Measurements from ENCODE around the gene TEAD1. TPM values are rescaled to one million over a fixed set of nuclear protein-coding genes. Genes with fewer than 3 reads are reported as not detected.
A peak's percentile ranks its signal among the peaks of the same experiment; 100 is the strongest.

The TEAD1 gene
- total RNA-seq, 1 donor from 2014 or later, result 163 TPM

DNA sequence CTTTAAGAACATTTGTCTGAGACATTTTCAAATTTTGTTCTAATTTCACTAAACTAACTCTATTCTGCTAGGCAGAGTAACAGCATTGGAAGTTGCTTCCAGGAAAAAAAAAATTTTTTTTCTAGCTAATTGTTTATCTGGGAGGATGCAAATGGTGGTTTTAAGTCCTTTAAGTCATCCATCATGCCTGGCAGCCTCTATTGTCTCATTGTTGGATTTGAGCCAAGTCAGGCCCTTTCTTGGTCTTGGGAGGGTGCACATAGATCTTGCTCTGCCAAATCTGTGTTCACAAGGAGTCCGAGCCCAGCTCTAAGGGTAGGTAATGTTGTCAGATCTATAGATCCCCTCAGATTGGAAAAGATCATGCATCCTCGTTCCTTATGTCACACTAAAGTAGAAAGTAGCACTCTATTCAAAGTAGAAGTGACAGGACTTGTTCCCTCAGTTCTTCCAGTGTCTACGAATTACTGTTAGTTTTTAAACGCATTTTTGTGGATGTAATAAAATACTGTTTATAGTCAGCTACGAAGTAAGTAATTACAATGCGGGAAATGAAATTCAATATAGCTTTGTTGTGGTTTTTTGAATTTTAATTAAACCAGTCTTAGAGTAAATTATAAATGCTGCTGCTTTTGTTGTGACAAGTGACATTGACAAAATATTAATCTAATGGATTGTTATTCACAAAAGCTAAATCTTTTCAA is 168.9 kb downstream of the TEAD1 start:
- DNase-seq (ENCODE audit: low spot score in 2 of 2, unreplicated experiment in 2 of 2), result no peak
- no peaks in the 10 kb centered on the region for H3K27me3 Mint-ChIP-seq (ENCODE audit: low read depth)
- H3K4me3 Mint-ChIP-seq, result peak overlapping the region; percentile 40
- peak overlapping the region; percentile 94 for H3K27ac Mint-ChIP-seq
- H3K36me3 Mint-ChIP-seq, result peaks cover 5% of the 10 kb centered on the region
- no peaks in the 10 kb centered on the region for H3K9me3 Mint-ChIP-seq
- TF ChIP-seq, protein P1, sequence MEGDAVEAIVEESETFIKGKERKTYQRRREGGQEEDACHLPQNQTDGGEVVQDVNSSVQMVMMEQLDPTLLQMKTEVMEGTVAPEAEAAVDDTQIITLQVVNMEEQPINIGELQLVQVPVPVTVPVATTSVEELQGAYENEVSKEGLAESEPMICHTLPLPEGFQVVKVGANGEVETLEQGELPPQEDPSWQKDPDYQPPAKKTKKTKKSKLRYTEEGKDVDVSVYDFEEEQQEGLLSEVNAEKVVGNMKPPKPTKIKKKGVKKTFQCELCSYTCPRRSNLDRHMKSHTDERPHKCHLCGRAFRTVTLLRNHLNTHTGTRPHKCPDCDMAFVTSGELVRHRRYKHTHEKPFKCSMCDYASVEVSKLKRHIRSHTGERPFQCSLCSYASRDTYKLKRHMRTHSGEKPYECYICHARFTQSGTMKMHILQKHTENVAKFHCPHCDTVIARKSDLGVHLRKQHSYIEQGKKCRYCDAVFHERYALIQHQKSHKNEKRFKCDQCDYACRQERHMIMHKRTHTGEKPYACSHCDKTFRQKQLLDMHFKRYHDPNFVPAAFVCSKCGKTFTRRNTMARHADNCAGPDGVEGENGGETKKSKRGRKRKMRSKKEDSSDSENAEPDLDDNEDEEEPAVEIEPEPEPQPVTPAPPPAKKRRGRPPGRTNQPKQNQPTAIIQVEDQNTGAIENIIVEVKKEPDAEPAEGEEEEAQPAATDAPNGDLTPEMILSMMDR (IDR thresholded peaks at IDR 0.05; ENCODE audit: unreplicated experiment), result no peak
- peaks cover 77% of the 10 kb centered on the region for H3K4me1 Mint-ChIP-seq

DNA sequence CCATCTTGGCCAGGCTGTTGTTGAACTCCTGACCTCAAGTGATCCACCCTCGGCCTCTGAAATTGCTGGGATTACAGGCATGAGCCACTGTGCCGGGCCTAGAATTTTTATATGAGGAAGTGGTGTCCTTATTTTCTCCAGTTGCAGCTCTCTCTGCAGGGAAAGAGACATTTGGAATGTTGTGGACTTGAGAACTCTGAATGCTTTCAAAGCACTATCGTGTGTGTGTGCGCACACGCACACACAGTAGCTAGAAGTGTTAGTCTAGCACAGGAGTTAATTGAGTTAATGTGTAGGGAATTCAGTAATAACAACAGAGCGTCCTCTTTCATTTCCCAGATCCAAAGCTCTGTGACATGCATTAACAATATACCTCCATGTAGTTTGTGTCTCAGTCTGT is 170.9 kb downstream of the TEAD1 start:
- Mint-ChIP-seq H3K9me3 (no peaks in the 10 kb centered on the region), H3K4me1 (peaks cover 66% of the 10 kb centered on the region), H3K27ac (peak overlapping the region; percentile 92), H3K36me3 (peaks cover 5% of the 10 kb centered on the region), H3K4me3 (no peak overlapping the region), H3K27me3 (ENCODE audit: low read depth) (no peaks in the 10 kb centered on the region)
- TF ChIP-seq, protein P1 (IDR thresholded peaks at IDR 0.05; ENCODE audit: unreplicated experiment), result no peak
- DNase-seq (ENCODE audit: low spot score in 2 of 2, unreplicated experiment in 2 of 2), result no peak

DNA sequence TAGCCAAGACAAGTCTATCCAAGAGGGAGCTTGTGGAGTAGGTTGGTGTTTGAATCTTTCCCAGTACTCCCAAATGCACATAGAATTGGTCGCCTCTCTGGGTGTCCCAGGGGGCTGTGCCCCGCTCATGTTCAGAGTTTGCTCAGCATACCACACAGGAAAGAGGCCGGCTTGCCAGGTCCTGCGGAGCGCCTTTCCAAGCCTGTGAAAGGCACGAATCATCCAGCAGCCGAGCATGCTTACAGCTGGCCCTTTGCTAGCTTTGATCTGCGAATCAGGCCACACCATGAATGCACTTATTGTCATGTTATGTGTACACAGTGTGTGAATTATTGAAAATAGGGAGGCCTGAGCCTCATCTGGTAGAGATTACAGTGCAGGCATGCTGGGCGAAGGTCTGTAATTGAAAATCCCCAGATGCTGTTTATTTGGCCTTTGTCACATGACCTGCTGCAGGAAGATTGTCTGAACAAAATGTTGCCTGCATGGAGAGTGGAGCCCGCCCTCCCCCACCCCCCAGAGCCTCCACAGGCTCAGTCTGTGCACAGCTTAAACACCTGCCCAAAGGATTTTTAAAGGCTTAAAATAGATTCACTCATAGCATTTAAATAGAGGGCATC is 171.6 kb downstream of the TEAD1 start:
- H3K27ac Mint-ChIP-seq, result peak overlapping the region; percentile 92
- TF ChIP-seq, protein P1 (IDR thresholded peaks at IDR 0.05; ENCODE audit: unreplicated experiment), result no peak
- no peak for DNase-seq (ENCODE audit: low spot score in 2 of 2, unreplicated experiment in 2 of 2)
- H3K27me3 Mint-ChIP-seq (ENCODE audit: low read depth), result no peaks in the 10 kb centered on the region
- H3K4me3 Mint-ChIP-seq, result no peak overlapping the region
- H3K9me3 Mint-ChIP-seq, result no peaks in the 10 kb centered on the region
- H3K36me3 Mint-ChIP-seq, result peaks cover 5% of the 10 kb centered on the region
- H3K4me1 Mint-ChIP-seq, result peaks cover 59% of the 10 kb centered on the region

DNA sequence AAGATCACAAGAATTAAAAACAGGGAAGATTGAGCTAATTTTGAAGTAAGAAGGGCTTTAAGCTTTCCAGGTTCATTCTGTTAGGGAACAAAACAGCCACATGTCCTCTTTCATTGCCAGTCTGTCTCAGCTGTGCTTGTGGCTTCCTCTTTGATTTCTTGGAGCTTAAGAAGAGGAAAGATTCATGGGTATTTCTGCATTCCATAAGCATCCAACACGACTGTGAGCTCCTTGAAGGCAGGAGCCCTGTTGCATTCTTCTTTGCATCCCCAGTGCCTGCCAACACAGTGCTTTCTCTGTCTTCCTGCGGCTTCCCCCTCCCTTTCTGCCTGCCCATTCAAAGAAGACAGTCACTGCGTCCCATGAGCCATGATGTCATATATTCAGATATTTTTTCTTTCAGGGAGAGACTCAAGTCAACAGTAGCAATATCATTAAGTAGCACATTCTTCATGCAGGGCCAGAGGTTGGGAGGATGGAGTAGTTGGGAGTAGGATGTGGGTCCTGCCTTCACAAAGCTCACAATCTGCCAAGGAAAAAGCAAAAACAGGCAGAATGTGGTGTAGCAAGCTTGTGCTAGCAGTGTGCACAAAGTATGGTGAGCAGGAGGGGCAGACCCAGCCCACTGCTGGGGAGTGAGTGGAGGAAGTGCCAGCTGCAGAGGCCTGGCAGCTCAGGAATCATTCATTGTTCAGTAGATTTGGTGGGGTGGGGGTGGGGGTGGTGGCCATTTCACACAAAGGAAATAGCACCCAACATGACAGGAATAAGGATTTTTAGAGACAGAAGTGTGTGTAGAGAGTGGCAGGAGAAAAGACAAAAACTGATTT is 172.8 kb downstream of the TEAD1 start:
- peaks cover 5% of the 10 kb centered on the region for H3K36me3 Mint-ChIP-seq
- H3K4me1 Mint-ChIP-seq, result peaks cover 47% of the 10 kb centered on the region
- no peak overlapping the region for H3K4me3 Mint-ChIP-seq
- no peaks in the 10 kb centered on the region for H3K9me3 Mint-ChIP-seq
- no peak for DNase-seq (ENCODE audit: low spot score in 2 of 2, unreplicated experiment in 2 of 2)
- peak overlapping the region; percentile 91 for H3K27ac Mint-ChIP-seq
- TF ChIP-seq, protein P1 (IDR thresholded peaks at IDR 0.05; ENCODE audit: unreplicated experiment), result no peak
- no peaks in the 10 kb centered on the region for H3K27me3 Mint-ChIP-seq (ENCODE audit: low read depth)

DNA sequence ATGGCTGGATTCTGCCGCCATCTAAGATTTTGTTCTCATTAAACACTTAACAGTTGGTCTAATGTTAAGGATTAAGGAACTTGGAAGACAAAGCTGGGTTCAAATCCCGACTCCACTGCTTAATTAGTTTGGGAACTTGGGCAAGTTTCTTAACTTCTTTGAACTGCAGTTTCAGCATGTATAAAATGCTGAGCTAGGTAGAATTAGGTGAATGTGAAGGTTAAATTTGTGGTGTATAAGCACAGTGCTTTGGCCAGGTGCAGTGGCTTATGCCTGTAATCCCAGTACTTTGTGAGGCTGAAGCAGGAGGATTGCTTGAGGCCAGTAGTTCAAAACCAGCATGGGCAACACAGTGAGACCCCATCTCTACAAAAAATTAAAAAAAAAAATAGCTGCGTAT is 174.2 kb downstream of the TEAD1 start:
- Mint-ChIP-seq H3K36me3 (peaks cover 5% of the 10 kb centered on the region), H3K27ac (no peak overlapping the region), H3K9me3 (no peaks in the 10 kb centered on the region), H3K4me3 (no peak overlapping the region), H3K4me1 (peaks cover 41% of the 10 kb centered on the region), H3K27me3 (ENCODE audit: low read depth) (no peaks in the 10 kb centered on the region)
- DNase-seq (ENCODE audit: low spot score in 2 of 2, unreplicated experiment in 2 of 2), result no peak
- TF ChIP-seq, protein P1 (IDR thresholded peaks at IDR 0.05; ENCODE audit: unreplicated experiment), result no peak
